H1 (cell line): ENCODE measurements around the gene DRD5.

Experiments
- CHD1 ChIP-seq: IDR thresholded peaks from 2 replicates; pipeline ENCODE4 v1.6.1; 2012; ENCODE audit warnings: low read depth, low read length, improper control_type of control experiment
- EZH2 ChIP-seq: fragments of 200-600 bp; sonication (generic); IDR thresholded peaks from 2 replicates; pipeline ENCODE4 v1.7.1; 2012; ENCODE audit warnings: low read depth, mild to moderate bottlenecking, moderate library complexity, low read length, inconsistent platforms; ENCODE audit not compliant: severe bottlenecking
- JUN ChIP-seq: IDR thresholded peaks from 2 replicates; pipeline ENCODE4 v1.6.1; 2011; ENCODE audit warnings: low read depth, mild to moderate bottlenecking, improper control_type of control experiment, low read length
- JUND ChIP-seq: IDR thresholded peaks from 2 replicates; pipeline ENCODE4 v1.6.1; 2011; ENCODE audit warnings: mild to moderate bottlenecking, improper control_type of control experiment, low read length
- POLR2A ChIP-seq, 2 experiments: IDR thresholded peaks; 1 replicate in 1 of 2; 2 replicates in 1 of 2; pipeline ENCODE4 v1.6.1; 2011; ENCODE audit warnings: low read depth in 2 of 2, low read length in 2 of 2, mild to moderate bottlenecking in 2 of 2; ENCODE audit errors: control extremely low read depth in 1 of 2
- POLR2AphosphoS5 ChIP-seq: IDR thresholded peaks from 2 replicates; pipeline ENCODE4 v1.6.1; 2011; ENCODE audit warnings: low read depth, low read length
- SIN3A ChIP-seq, 2 experiments: IDR thresholded peaks in 1 of 2; conservative IDR thresholded peaks in 1 of 2; 2 replicates each; pipeline ENCODE4 v1.6.1; 2011 to 2012; ENCODE audit warnings: low read length in 2 of 2, improper control_type of control experiment in 1 of 2, low read depth in 1 of 2, mild to moderate bottlenecking in 1 of 2
- SIX5 ChIP-seq: IDR thresholded peaks from 2 replicates; pipeline ENCODE4 v1.6.1; 2011; ENCODE audit warnings: mild to moderate bottlenecking, low read depth, low read length
- TAF7 ChIP-seq: optimal IDR thresholded peaks from 2 replicates; pipeline ENCODE3; 2011; ENCODE audit warnings: low read depth, mild to moderate bottlenecking, inconsistent platforms, low read length, moderate library complexity, borderline replicate concordance
- TCF12 ChIP-seq: IDR thresholded peaks from 2 replicates; pipeline ENCODE4 v1.6.1; 2011; ENCODE audit warnings: low read depth, mild to moderate bottlenecking, low read length
- ZNF274 ChIP-seq: IDR thresholded peaks from 2 replicates; pipeline ENCODE4 v1.7.0; 2012; ENCODE audit warnings: low read length, borderline replicate concordance; ENCODE audit errors: extremely low read depth
- TF ChIP-seq, protein P1 (sequence below), 3 experiments: IDR thresholded peaks; 1 replicate in 2 of 3; 2 replicates in 1 of 3; pipeline versions ENCODE4 v1.5.1 to v1.6.1; 2011; ENCODE audit warnings: low read length in 3 of 3, mild to moderate bottlenecking in 3 of 3, inconsistent platforms in 2 of 3, low read depth in 1 of 3, moderate library complexity in 1 of 3; ENCODE audit not compliant: insufficient read depth in 1 of 3; ENCODE audit errors: control extremely low read depth in 1 of 3
- TF ChIP-seq, protein P2 (sequence below): IDR thresholded peaks from 2 replicates; pipeline ENCODE4 v1.6.1; 2011; ENCODE audit warnings: low read depth, mild to moderate bottlenecking, low read length; ENCODE audit not compliant: insufficient read depth
- TF ChIP-seq, protein P3 (sequence below): IDR thresholded peaks from 2 replicates; pipeline ENCODE4 v1.6.1; 2012; ENCODE audit warnings: inconsistent platforms

DNA sequence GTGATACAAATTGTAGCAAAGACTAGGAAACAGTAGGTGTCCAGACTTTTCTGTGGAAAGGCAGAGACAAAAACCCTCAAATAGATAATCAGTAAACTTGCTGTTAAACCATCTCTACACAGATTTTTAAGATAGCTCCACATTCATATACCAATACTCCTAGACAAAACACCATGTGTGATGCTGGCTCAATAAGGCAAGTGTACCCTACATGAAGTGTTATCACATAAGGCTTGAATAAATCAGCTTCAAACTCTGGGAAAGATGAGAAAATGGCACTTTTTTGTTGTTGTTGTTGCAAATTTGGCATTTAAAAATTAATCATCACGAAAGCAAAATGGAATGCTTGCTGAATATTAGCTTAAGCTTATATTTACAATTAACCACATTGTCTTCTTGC is 45.1 kb downstream of the DRD5 start:
- TF ChIP-seq, protein P1, sequence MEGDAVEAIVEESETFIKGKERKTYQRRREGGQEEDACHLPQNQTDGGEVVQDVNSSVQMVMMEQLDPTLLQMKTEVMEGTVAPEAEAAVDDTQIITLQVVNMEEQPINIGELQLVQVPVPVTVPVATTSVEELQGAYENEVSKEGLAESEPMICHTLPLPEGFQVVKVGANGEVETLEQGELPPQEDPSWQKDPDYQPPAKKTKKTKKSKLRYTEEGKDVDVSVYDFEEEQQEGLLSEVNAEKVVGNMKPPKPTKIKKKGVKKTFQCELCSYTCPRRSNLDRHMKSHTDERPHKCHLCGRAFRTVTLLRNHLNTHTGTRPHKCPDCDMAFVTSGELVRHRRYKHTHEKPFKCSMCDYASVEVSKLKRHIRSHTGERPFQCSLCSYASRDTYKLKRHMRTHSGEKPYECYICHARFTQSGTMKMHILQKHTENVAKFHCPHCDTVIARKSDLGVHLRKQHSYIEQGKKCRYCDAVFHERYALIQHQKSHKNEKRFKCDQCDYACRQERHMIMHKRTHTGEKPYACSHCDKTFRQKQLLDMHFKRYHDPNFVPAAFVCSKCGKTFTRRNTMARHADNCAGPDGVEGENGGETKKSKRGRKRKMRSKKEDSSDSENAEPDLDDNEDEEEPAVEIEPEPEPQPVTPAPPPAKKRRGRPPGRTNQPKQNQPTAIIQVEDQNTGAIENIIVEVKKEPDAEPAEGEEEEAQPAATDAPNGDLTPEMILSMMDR (IDR thresholded peaks at IDR 0.05; ENCODE audit: control extremely low read depth in 1 of 3, insufficient read depth in 1 of 3, low read depth in 1 of 3, low read length in 3 of 3) = no peak
- TF ChIP-seq, protein P2, sequence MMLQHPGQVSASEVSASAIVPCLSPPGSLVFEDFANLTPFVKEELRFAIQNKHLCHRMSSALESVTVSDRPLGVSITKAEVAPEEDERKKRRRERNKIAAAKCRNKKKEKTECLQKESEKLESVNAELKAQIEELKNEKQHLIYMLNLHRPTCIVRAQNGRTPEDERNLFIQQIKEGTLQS = no peak
- no peak for TF ChIP-seq EZH2
- no peak for TF ChIP-seq POLR2A (IDR thresholded peaks at IDR 0.05; ENCODE audit: control extremely low read depth in 1 of 2, low read depth in 2 of 2, low read length in 2 of 2)
- TF ChIP-seq CHD1 = no peak
- TF ChIP-seq POLR2AphosphoS5 = no peak
- no peak for TF ChIP-seq TCF12
- TF ChIP-seq JUND = no peak
- TF ChIP-seq SIX5 = no peak
- TF ChIP-seq SIN3A (conservative IDR thresholded peaks at IDR 0.05 in 1 of 2, IDR thresholded peaks at IDR 0.05 in 1 of 2; ENCODE audit: low read depth in 1 of 2, low read length in 2 of 2) = no peak
- TF ChIP-seq JUN = no peak
- no peak for TF ChIP-seq TAF7
- TF ChIP-seq, protein P3, sequence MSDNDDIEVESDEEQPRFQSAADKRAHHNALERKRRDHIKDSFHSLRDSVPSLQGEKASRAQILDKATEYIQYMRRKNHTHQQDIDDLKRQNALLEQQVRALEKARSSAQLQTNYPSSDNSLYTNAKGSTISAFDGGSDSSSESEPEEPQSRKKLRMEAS = no peak
- no peak for TF ChIP-seq ZNF274
